Chondrocyte (in vitro differentiated cells): ENCODE results near the gene HOXC5. TPM values are rescaled to one million over a fixed set of nuclear protein-coding genes. Genes with fewer than 3 reads are reported as not detected.
"Not testable (repeated sequence)": the region's sequence is repeated elsewhere in the genome, so short reads cannot be mapped to it uniquely, and the experiment has no call there.

Experiments used
- DNase-seq: peaks from one replicate; pipeline ENCODE4 v3.0.0; 2021; ENCODE audit warnings: mixed read lengths, low spot score
- H3K27ac Mint-ChIP-seq: one replicate; pipeline ENCODE4 v1.8.0; 2021; ENCODE audit warnings: mild to moderate bottlenecking, moderate library complexity, mixed read lengths; ENCODE audit not compliant: unreplicated experiment
- H3K27me3 Mint-ChIP-seq: 2 replicates; pipeline ENCODE4 v1.8.0; 2021; ENCODE audit warnings: low read depth, mixed read lengths
- H3K36me3 Mint-ChIP-seq: 2 replicates; pipeline ENCODE4 v1.8.0; 2021; ENCODE audit warnings: low read depth, mixed read lengths
- H3K4me1 Mint-ChIP-seq: 2 replicates; pipeline ENCODE4 v1.8.0; 2021; ENCODE audit warnings: low read depth, mild to moderate bottlenecking, mixed read lengths
- H3K4me3 Mint-ChIP-seq: one replicate; pipeline ENCODE4 v1.8.0; 2021; ENCODE audit warnings: mild to moderate bottlenecking, moderate library complexity, mixed read lengths; ENCODE audit not compliant: unreplicated experiment
- H3K9me3 Mint-ChIP-seq: 2 replicates; pipeline ENCODE4 v1.8.0; 2021; ENCODE audit warnings: low read depth, mixed read lengths
- total RNA-seq: library from RNA; stranded (reverse); gene quantifications from 3 replicates; pipeline ENCODE4 v1.2.1, GENCODE V29; 2021
- TF ChIP-seq, protein P1 (sequence below): fragments of 200-600 bp; sonication (generic); IDR thresholded peaks from 2 replicates; pipeline ENCODE4 v1.5.0; 2021; ENCODE audit warnings: antibody characterized with exemption, mild to moderate bottlenecking, moderate library complexity

HOXC5 gene
- total RNA-seq, 1 donor from 2014 or later = not detected

DNA sequence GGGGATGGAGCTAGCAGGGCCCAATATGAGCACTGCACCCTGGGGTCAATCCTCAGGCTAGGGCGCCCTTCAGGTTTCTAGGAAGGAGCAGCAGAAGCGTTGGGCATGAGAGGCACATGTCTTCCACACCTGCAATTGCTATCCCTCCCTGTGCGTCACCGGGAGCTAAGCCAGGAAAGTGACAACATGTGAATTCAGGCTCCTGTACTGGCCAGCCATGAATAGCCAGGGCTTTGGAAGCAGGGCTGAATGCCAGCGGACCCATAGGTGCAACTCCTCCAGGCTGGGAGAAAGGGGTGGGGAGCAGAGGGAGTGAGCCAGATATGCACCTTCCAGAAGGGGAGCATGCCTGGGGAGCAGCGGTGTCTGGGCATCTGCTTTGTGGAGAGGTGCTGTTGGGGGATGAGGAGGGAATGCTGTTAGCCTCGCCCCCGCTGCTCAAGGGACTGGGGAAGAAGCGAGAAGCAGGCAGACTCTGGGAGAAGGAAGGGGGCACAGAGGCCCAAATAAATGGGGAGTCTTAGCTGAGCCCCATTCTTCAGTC lies 6.1 kb downstream of the HOXC5 start:
- Mint-ChIP-seq H3K36me3 (no peaks in the 10 kb centered on the region), H3K27ac (no peak overlapping the region), H3K9me3 (no peaks in the 10 kb centered on the region), H3K4me3 (no peak overlapping the region), H3K27me3 (peaks cover 84% of the 10 kb centered on the region), H3K4me1 (peaks cover 3% of the 10 kb centered on the region)
- TF ChIP-seq, protein P1, sequence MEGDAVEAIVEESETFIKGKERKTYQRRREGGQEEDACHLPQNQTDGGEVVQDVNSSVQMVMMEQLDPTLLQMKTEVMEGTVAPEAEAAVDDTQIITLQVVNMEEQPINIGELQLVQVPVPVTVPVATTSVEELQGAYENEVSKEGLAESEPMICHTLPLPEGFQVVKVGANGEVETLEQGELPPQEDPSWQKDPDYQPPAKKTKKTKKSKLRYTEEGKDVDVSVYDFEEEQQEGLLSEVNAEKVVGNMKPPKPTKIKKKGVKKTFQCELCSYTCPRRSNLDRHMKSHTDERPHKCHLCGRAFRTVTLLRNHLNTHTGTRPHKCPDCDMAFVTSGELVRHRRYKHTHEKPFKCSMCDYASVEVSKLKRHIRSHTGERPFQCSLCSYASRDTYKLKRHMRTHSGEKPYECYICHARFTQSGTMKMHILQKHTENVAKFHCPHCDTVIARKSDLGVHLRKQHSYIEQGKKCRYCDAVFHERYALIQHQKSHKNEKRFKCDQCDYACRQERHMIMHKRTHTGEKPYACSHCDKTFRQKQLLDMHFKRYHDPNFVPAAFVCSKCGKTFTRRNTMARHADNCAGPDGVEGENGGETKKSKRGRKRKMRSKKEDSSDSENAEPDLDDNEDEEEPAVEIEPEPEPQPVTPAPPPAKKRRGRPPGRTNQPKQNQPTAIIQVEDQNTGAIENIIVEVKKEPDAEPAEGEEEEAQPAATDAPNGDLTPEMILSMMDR = no peak
- no peak for DNase-seq

DNA sequence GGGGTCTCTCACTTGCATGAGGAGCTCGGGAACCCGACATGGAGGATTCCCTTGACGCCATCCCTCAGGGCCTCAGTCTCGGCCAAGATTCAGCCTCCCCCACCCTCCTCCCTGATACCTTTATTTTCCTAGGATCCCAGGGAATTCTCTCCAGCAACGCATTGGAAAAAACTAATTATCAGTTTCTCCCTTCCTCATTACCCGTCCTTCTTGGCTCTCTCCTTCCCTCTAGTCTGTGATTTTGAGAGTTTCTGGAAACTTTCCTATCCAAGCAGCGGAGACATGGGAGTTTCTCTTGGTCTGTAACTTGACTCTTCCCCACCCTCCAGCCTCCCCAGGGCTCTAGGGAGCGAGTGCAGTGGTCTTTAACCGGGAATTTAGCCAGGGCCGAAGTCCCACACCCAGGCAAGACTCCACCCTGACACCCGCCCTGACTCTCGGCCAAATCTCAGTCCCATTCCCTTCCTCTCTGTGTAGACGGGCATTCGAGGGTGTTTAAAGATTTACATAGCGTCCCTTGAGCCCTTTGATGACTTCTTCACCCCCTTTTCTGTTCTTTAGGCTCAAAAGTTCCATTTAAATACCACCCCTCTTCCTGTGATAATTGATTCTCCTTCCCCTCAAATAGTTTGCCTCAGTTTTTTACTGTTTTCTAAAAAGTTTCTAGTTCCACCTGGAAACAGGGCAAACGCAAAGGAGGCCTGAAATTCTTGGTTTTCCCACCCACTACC lies 6.7 kb downstream of the HOXC5 start:
- Mint-ChIP-seq H3K9me3 (no peaks in the 10 kb centered on the region), H3K27me3 (peaks cover 86% of the 10 kb centered on the region), H3K4me3 (no peak overlapping the region)

DNA sequence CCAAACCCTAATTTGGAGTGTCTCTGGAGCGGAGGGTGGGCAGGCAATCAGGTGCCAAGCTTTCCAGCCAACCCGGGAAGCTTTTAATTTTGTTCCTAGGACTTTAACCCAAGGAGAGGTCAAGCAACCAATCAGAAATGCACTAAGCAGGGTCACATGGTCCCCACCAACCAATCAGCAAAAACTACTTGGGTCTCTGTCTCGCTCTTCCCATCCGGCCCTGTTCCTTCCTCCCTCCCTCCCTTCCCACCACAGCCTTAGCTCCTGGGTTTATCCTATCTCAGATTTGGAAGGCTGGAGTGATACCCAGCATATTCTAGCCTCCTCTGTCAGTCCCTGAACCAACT lies 7.3 kb downstream of the HOXC5 start:
- H3K36me3 Mint-ChIP-seq = no peaks in the 10 kb centered on the region

More for the DNA sequence above, 6.7 kb downstream of the HOXC5 start:
- H3K27ac Mint-ChIP-seq = no peak overlapping the region
- DNase-seq = no peak
- TF ChIP-seq, protein P1 = no peak
- no peaks in the 10 kb centered on the region for H3K36me3 Mint-ChIP-seq
- no peaks in the 10 kb centered on the region for H3K4me1 Mint-ChIP-seq

DNA sequence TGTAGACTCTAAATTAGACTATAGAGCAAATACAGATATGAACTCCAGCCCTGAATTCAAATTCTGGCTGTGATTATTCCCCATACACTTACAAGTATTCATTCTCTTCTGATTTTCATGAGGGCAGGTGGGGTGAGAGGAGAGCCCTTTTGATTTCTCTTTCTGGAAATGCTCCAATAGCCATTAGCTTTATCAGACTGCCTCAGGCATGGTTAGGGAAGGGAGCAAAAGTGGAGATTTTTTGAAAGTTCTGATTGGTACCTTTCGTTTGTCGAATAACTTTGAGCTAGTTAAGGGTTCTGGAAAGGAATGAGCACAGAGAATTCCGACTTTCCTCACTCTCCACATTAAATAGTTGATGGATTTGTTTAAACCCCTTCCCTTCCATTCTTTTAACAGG lies 7.8 kb downstream of the HOXC5 start:
- Mint-ChIP-seq H3K9me3 (no peaks in the 10 kb centered on the region), H3K4me3 (no peak overlapping the region), H3K27ac (no peak overlapping the region), H3K4me1 (no peaks in the 10 kb centered on the region), H3K36me3 (no peaks in the 10 kb centered on the region), H3K27me3 (peaks cover 88% of the 10 kb centered on the region)
- TF ChIP-seq, protein P1 = no peak
- no peak for DNase-seq

More for the DNA sequence above, 7.3 kb downstream of the HOXC5 start:
- H3K27ac Mint-ChIP-seq = no peak overlapping the region
- DNase-seq = no peak
- TF ChIP-seq, protein P1 = no peak
- no peaks in the 10 kb centered on the region for H3K9me3 Mint-ChIP-seq
- H3K4me3 Mint-ChIP-seq = no peak overlapping the region
- H3K4me1 Mint-ChIP-seq = no peaks in the 10 kb centered on the region
- peaks cover 88% of the 10 kb centered on the region for H3K27me3 Mint-ChIP-seq

DNA sequence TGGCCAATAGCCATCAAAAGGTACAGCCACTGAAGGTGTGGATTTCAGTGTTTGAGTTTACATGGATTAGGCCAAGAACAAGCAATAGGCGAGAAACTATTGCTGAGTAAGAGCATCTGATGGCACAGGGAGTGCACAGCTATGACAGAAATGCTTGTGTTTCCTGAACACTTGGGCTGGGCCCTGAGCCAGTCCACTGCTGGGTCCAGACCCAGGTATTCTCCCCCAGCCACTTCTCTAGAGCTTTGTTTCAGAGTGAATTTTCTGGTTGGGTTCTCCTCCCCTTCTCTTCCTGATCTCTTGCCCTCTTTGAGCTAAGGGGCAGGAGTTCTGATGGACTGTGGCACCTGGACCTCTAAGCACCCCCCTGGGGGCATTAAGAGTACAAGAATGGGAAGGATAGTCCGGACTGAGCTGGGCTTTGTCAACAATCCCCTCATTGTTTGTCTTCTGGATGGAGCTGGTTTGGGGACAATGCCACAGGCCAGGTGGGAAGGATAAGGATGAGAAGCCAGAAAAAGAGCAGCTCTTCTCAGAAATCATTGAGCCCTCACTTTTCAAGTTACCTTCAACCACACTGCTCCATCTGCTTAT lies 8.3 kb downstream of the HOXC5 start:
- Mint-ChIP-seq H3K4me3 (no peak overlapping the region), H3K9me3 (no peaks in the 10 kb centered on the region), H3K4me1 (no peaks in the 10 kb centered on the region), H3K27ac (no peak overlapping the region), H3K36me3 (no peaks in the 10 kb centered on the region), H3K27me3 (peaks cover 86% of the 10 kb centered on the region)
- TF ChIP-seq, protein P1 = no peak
- no peak for DNase-seq

DNA sequence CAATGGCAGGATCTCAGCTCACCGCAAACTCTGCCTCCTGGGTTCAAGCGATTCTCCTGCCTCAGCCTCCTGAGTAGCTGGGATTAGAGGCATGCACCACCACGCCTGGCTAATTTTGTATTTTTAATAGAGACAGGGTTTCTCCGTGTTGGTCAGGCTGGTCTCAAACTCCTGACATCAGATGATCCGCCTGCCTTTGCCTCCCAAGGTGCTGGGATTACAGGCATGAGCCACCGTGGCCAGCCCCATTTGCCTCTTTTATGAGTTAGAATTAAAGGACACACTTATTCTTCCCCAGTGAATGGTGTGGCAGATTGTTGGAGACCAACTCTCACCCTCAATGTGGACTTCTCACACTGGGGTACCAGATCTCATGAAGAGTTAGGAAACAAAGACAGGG lies 9.2 kb downstream of the HOXC5 start:
- H3K27ac Mint-ChIP-seq, H3K36me3 Mint-ChIP-seq, DNase-seq, H3K4me3 Mint-ChIP-seq, H3K4me1 Mint-ChIP-seq, H3K9me3 Mint-ChIP-seq: not testable (repeated sequence)
- peaks cover 86% of the 10 kb centered on the region for H3K27me3 Mint-ChIP-seq
